Gastrocnemius medialis (tissue), 4 donors: ENCODE measurements around the gene NXPE2. TPM values are rescaled to one million over a fixed set of nuclear protein-coding genes. Genes with fewer than 3 reads are reported as not detected.

Experiments used
- ATAC-seq, 2 donors: fragments of 150-250 bp; one replicate each; pipeline ENCODE4 v1.9.1; 2016
- DNase-seq, 2 donors: peaks; one replicate each; pipeline ENCODE4 v3.0.0-alpha.2; 2019
- H3K27ac ChIP-seq, 4 donors: fragments of 200-600 bp; sonication (generic); 1 replicate in 1 of 4; 2 replicates in 3 of 4; pipeline ENCODE4 v1.5.1; 2016 to 2018; ENCODE audit warnings: mild to moderate bottlenecking in 2 of 4, moderate library complexity in 1 of 4
- H3K27me3 ChIP-seq, 3 donors: fragments of 200-600 bp; sonication (generic) in 2 of 3; 1 replicate in 1 of 3; 2 replicates in 2 of 3; pipeline versions ENCODE4 v1.5.1 to v1.6.0; 2016 to 2019; ENCODE audit warnings: mild to moderate bottlenecking in 1 of 3, moderate library complexity in 1 of 3
- H3K36me3 ChIP-seq, 2 donors: fragments of 200-600 bp; sonication (generic) in 1 of 2; one replicate each; pipeline ENCODE4 v1.5.1; 2017 to 2018
- H3K4me1 ChIP-seq, 2 donors: fragments of 200-600 bp; sonication (generic) in 1 of 2; one replicate each; pipeline ENCODE4 v1.5.1; 2016 to 2017; ENCODE audit warnings: mild to moderate bottlenecking in 2 of 2
- H3K4me3 ChIP-seq, 4 donors: fragments of 200-600 bp; sonication (generic) in 3 of 4; 1 replicate in 1 of 4; 2 replicates in 3 of 4; pipeline ENCODE4 v1.5.1; 2016 to 2019; ENCODE audit warnings: mild to moderate bottlenecking in 2 of 4
- H3K9me3 ChIP-seq, 3 donors: fragments of 200-600 bp; sonication (generic) in 2 of 3; 1 replicate in 1 of 3; 2 replicates in 2 of 3; pipeline ENCODE4 v1.5.1; 2016 to 2019
- POLR2A ChIP-seq, 2 donors: fragments of 450-650 bp; IDR thresholded peaks; one replicate each; pipeline ENCODE4 v1.6.1; 2017; ENCODE audit warnings: antibody characterized with exemption in 2 of 2, mild to moderate bottlenecking in 2 of 2, moderate library complexity in 2 of 2
- in situ Hi-C, 4 donors: fragments of 200-750 bp; cut with MboI; loops; one replicate each; pipeline versions ENCODE4 v1.15.0 to v1.8.0; 2017; ENCODE audit warnings: low sequenced_read_pairs in 4 of 4
- intact Hi-C: fragments of 100-400 bp; cut with DNase I; formaldehyde crosslinking; loops from one replicate; pipeline ENCODE4 v1.15.1; 2023; ENCODE audit warnings: low total_unique reads
- total RNA-seq, 4 donors: library from RNA; depleted of rRNA; stranded (reverse); fragments of >200 nt; gene quantifications; one replicate each; pipeline versions ENCODE4 v1.1.0 to v1.2.3, GENCODE V29; 2016

NXPE2 gene
- total RNA-seq, 4 donors from 2014 or later = 0.24 TPM; not detected in 3

GRCh38 chr11:114746013-114746412 is 67.7 kb downstream of the NXPE2 start:
- H3K27ac ChIP-seq = peak overlapping the region in 3 of 4 donors; percentile 17 to 58 (median 28)
- intact Hi-C loops (no loop called here), in situ Hi-C loops (no loop called here)
- H3K4me3 ChIP-seq = no peak overlapping the region
- TF ChIP-seq POLR2A (IDR thresholded peaks at IDR 0.05) = no peak
- DNase-seq (no peak), ATAC-seq (peak in 1 of 2 donors; percentile 84)
- H3K27me3 ChIP-seq = no peaks in the 10 kb centered on the region
- no peaks in the 10 kb centered on the region for H3K9me3 ChIP-seq
- H3K36me3 ChIP-seq = no peaks in the 10 kb centered on the region
- H3K4me1 ChIP-seq = peaks cover 0 to 18% of the 10 kb centered on the region in 2 donors

Other genes starting within 250 kb of the NXPE2 start
- 100 to 1,000 TPM in 2 of 4 donors, 10 to 100 TPM in 2; 29.3 to 177 (median 91.2) TPM for gene REXO2, start 239.1 kb upstream of the NXPE2 start, total RNA-seq
- gene NXPE1, start 118.6 kb upstream of the NXPE2 start, total RNA-seq = 1 to 10 TPM in 2 of 4 donors, under 1 TPM in 1, not detected in 1; 0.20 to 2.1 (median 1.2) TPM
- under 1 TPM in 1 of 4 donors, not detected in 3; 0.80 TPM for gene NXPE4, start 82.7 kb upstream of the NXPE2 start, total RNA-seq